ENCODE data around the gene KCNJ11. TPM values are rescaled to one million over a fixed set of nuclear protein-coding genes. Genes with fewer than 3 reads are reported as not detected.

The KCNJ11 gene
- polyA plus RNA-seq, 1 donor (not counting 4 experiments of a cell fraction or from before 2014, with no cell fraction given) = 0.03 TPM

GRCh38 chr11:17368551-17368950 lies 19.9 kb downstream of the KCNJ11 start:
- Histone ChIP-seq H3K27me3 (ENCODE audit: control insufficient read depth, extremely low read depth, insufficient read depth, low read length) (no peaks in the 10 kb centered on the region), H2AFZ (ENCODE audit: control insufficient read depth, low read length) (no peak overlapping the region), H4K20me1 (ENCODE audit: control insufficient read depth, extremely low read depth, insufficient read depth, low read length) (no peaks in the 10 kb centered on the region), H3K36me3 (ENCODE audit: control insufficient read depth in 2 of 2, extremely low read depth in 1 of 2, insufficient read depth in 2 of 2, low read length in 2 of 2) (peaks cover 16 to 40% of the 10 kb centered on the region in 2 experiments), H3K4me3 (ENCODE audit: control insufficient read depth in 2 of 3, extremely low read depth in 1 of 3, insufficient read depth in 2 of 3, low read depth in 1 of 3, low read length in 3 of 3) (no peak overlapping the region), H3K27ac (ENCODE audit: control insufficient read depth, insufficient read depth, low read length) (no peak overlapping the region), H3K9me3 (ENCODE audit: control insufficient read depth, low read depth, low read length) (peaks cover 34% of the 10 kb centered on the region), H3K9ac (ENCODE audit: control insufficient read depth, extremely low read depth, insufficient read depth, low read length) (no peak overlapping the region), H3K9me1 (ENCODE audit: control insufficient read depth, extremely low read depth, insufficient read depth, low read length) (no peaks in the 10 kb centered on the region), H3K79me2 (ENCODE audit: control insufficient read depth, insufficient read depth, low read length) (no peaks in the 10 kb centered on the region), H3K4me2 (ENCODE audit: control insufficient read depth, extremely low read depth, insufficient read depth, low read depth, low read length) (no peak overlapping the region), H3K4me1 (ENCODE audit: control insufficient read depth, extremely low read depth, insufficient read depth, low read length) (no peaks in the 10 kb centered on the region)
- no peak for DNase-seq (ENCODE audit: low read depth, low spot score)
- dilution Hi-C loops (cut with MboI; ENCODE audit: extremely low pct_ligation_motif_present, low sequenced_read_pairs) = no loop called here
- TF ChIP-seq, protein P1, sequence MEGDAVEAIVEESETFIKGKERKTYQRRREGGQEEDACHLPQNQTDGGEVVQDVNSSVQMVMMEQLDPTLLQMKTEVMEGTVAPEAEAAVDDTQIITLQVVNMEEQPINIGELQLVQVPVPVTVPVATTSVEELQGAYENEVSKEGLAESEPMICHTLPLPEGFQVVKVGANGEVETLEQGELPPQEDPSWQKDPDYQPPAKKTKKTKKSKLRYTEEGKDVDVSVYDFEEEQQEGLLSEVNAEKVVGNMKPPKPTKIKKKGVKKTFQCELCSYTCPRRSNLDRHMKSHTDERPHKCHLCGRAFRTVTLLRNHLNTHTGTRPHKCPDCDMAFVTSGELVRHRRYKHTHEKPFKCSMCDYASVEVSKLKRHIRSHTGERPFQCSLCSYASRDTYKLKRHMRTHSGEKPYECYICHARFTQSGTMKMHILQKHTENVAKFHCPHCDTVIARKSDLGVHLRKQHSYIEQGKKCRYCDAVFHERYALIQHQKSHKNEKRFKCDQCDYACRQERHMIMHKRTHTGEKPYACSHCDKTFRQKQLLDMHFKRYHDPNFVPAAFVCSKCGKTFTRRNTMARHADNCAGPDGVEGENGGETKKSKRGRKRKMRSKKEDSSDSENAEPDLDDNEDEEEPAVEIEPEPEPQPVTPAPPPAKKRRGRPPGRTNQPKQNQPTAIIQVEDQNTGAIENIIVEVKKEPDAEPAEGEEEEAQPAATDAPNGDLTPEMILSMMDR (optimal IDR thresholded peaks at IDR 0.05 in 1 of 3, IDR thresholded peaks at IDR 0.05 in 1 of 3, conservative IDR thresholded peaks at IDR 0.05 in 1 of 3; ENCODE audit: extremely low read depth in 1 of 3, insufficient read depth in 2 of 3, low read length in 3 of 3) = no peak
- no peak for TF ChIP-seq EZH2 (IDR thresholded peaks at IDR 0.05; ENCODE audit: low read length)
- no peak for FAIRE-seq

DNA sequence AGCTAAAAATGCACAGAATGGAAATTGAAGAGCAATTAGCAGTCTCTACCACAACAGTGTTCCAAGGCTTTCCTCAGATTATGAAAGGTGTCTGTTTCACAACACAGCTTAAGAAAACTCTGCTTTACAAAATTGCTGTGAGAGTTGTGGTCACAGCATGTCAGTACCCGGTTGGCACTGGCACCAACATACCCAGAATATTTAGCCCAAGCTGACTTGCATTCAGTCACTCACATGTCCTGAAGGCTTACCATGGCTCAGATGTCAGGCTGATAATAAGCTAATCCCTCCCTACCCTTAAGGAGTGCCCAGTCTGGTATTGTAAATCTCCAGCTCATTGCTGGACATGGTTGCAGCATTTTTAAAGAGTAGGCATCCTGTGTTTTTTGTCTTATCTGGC lies 22.0 kb downstream of the KCNJ11 start:
- Histone ChIP-seq H2AFZ (ENCODE audit: control insufficient read depth, low read length) (no peak overlapping the region), H3K27ac (ENCODE audit: control insufficient read depth, insufficient read depth, low read length) (no peak overlapping the region), H3K4me1 (ENCODE audit: control insufficient read depth, extremely low read depth, insufficient read depth, low read length) (no peaks in the 10 kb centered on the region), H3K9ac (ENCODE audit: control insufficient read depth, extremely low read depth, insufficient read depth, low read length) (no peak overlapping the region), H3K79me2 (ENCODE audit: control insufficient read depth, insufficient read depth, low read length) (no peaks in the 10 kb centered on the region), H3K9me3 (ENCODE audit: control insufficient read depth, low read depth, low read length) (peaks cover 23% of the 10 kb centered on the region), H3K27me3 (ENCODE audit: control insufficient read depth, extremely low read depth, insufficient read depth, low read length) (no peaks in the 10 kb centered on the region), H3K36me3 (ENCODE audit: control insufficient read depth in 2 of 2, extremely low read depth in 1 of 2, insufficient read depth in 2 of 2, low read length in 2 of 2) (peaks cover 7 to 28% of the 10 kb centered on the region in 2 experiments), H3K4me2 (ENCODE audit: control insufficient read depth, extremely low read depth, insufficient read depth, low read depth, low read length) (no peak overlapping the region), H4K20me1 (ENCODE audit: control insufficient read depth, extremely low read depth, insufficient read depth, low read length) (no peaks in the 10 kb centered on the region), H3K9me1 (ENCODE audit: control insufficient read depth, extremely low read depth, insufficient read depth, low read length) (no peaks in the 10 kb centered on the region), H3K4me3 (ENCODE audit: control insufficient read depth in 2 of 3, extremely low read depth in 1 of 3, insufficient read depth in 2 of 3, low read depth in 1 of 3, low read length in 3 of 3) (no peak overlapping the region)
- dilution Hi-C loops (cut with MboI; ENCODE audit: extremely low pct_ligation_motif_present, low sequenced_read_pairs) = no loop called here
- no peak for DNase-seq (ENCODE audit: low read depth, low spot score)
- TF ChIP-seq EZH2 (IDR thresholded peaks at IDR 0.05; ENCODE audit: low read length) = no peak
- TF ChIP-seq, protein P1 (optimal IDR thresholded peaks at IDR 0.05 in 1 of 3, IDR thresholded peaks at IDR 0.05 in 1 of 3, conservative IDR thresholded peaks at IDR 0.05 in 1 of 3; ENCODE audit: extremely low read depth in 1 of 3, insufficient read depth in 2 of 3, low read length in 3 of 3) = no peak
- FAIRE-seq = peak; percentile 32
